GM23248 (cell line): ENCODE results near the gene COL18A1.

ENCODE experiments used
- EZH2 ChIP-seq: fragments of 200-600 bp; sonication (generic); IDR thresholded peaks from 2 replicates; pipeline ENCODE4 v1.6.1; 2018; ENCODE audit warnings: antibody characterized with exemption, mild to moderate bottlenecking; ENCODE audit not compliant: insufficient read depth, poor library complexity, severe bottlenecking
- EZH2phosphoT487 ChIP-seq: fragments of 200-600 bp; sonication (generic); IDR thresholded peaks from 2 replicates; pipeline ENCODE4 v1.6.1; 2018; ENCODE audit warnings: antibody characterized with exemption, moderate library complexity, mild to moderate bottlenecking, low read depth; ENCODE audit not compliant: insufficient read depth

- TF ChIP-seq EZH2phosphoT487 (no peak), EZH2 (no peak)
Observed at GRCh38 chr21:45408271-45408791, 3.4 kb downstream of the COL18A1 start.
